B cell (primary cell): ENCODE data around the gene TMEM273. TPM values are rescaled to one million over a fixed set of nuclear protein-coding genes. Genes with fewer than 3 reads are reported as not detected.

Source experiments
- ATAC-seq: fragments of 200-7000 bp; cut with Tn5 transposase; one replicate; pipeline ENCODE4 v1.10.0; 2021; ENCODE audit warnings: low read depth, mild to moderate bottlenecking, moderate number of reproducible peaks, moderate library complexity
- CTCF ChIA-PET: fragments of 350-600 bp; sonication (Branson Sonifier 250); formaldehyde crosslinking; loops from one replicate; lab custom pipeline; 2021; ENCODE audit warnings: antibody characterized with exemption, inconsistent platforms; lab: Charles Lee
- POLR2A ChIA-PET: fragments of 350-600 bp; sonication (Branson Sonifier 250); formaldehyde crosslinking; loops from one replicate; lab custom pipeline; 2021; ENCODE audit warnings: antibody characterized with exemption; lab: Charles Lee
- DNase-seq: peaks from one replicate; pipeline ENCODE4 v3.0.0; 2013
- H2AFZ ChIP-seq: 2 replicates; pipeline ENCODE4 v1.6.1; 2012; ENCODE audit warnings: mild to moderate bottlenecking, low read depth, low read length; ENCODE audit not compliant: insufficient read depth, poor library complexity, severe bottlenecking
- H3K27ac ChIP-seq, 2 donors: 1 replicate in 1 of 2; 2 replicates in 1 of 2; pipeline ENCODE4 v1.5.1; 2012 to 2013; ENCODE audit warnings: low read length in 2 of 2, mild to moderate bottlenecking in 2 of 2, moderate library complexity in 1 of 2
- H3K27me3 ChIP-seq, 4 experiments: fragments of 200-600 bp in 1 of 4; sonication (generic) in 1 of 4; replicated peaks in 1 of 4; 1 replicate in 2 of 4; 2 replicates in 2 of 4; pipeline versions ENCODE4 v1.6.1 to v1.7.0; 2013 to 2016; ENCODE audit warnings: low read length in 3 of 4, mild to moderate bottlenecking in 2 of 4, mixed read lengths in 1 of 4, moderate library complexity in 1 of 4; ENCODE audit not compliant: insufficient read depth in 4 of 4, control insufficient read depth in 3 of 4; ENCODE audit errors: control extremely low read depth in 1 of 4
- H3K36me3 ChIP-seq, 2 experiments: replicated peaks in 1 of 2; 1 replicate in 1 of 2; 2 replicates in 1 of 2; pipeline versions ENCODE4 v1.6.1 to v1.7.1; 2013; ENCODE audit warnings: low read length in 1 of 2; ENCODE audit not compliant: insufficient read depth in 2 of 2, control insufficient read depth in 1 of 2; ENCODE audit errors: control extremely low read depth in 1 of 2, extremely low read depth in 1 of 2
- H3K4me1 ChIP-seq, 2 donors: fragments of 200-600 bp in 1 of 2; sonication (generic) in 1 of 2; 1 replicate in 1 of 2; 2 replicates in 1 of 2; pipeline versions ENCODE4 v1.5.1 to v1.6.1; 2013 to 2017; ENCODE audit warnings: low read length in 2 of 2; ENCODE audit not compliant: control insufficient read depth in 2 of 2, insufficient read depth in 2 of 2
- H3K4me2 ChIP-seq: replicated peaks from 2 replicates; pipeline ENCODE3; 2012; ENCODE audit warnings: mild to moderate bottlenecking, low read depth, low read length; ENCODE audit not compliant: poor library complexity, severe bottlenecking
- H3K4me3 ChIP-seq, 5 experiments: fragments of 200-600 bp in 1 of 5; sonication (generic) in 1 of 5; 1 replicate in 3 of 5; 2 replicates in 2 of 5; pipeline versions ENCODE4 v1.5.1 to v1.7.0; 2011 to 2016; ENCODE audit warnings: low read length in 4 of 5, mild to moderate bottlenecking in 4 of 5, low read depth in 2 of 5, control low read depth in 1 of 5, moderate library complexity in 1 of 5; ENCODE audit not compliant: insufficient read depth in 1 of 5; ENCODE audit errors: control extremely low read depth in 1 of 5, extremely low read depth in 1 of 5
- H3K79me2 ChIP-seq: fragments of 200-600 bp; sonication (generic); one replicate; pipeline ENCODE4 v1.6.0; 2016; ENCODE audit warnings: low read length; ENCODE audit not compliant: control insufficient read depth, insufficient read depth
- H3K9ac ChIP-seq: fragments of 200-600 bp; sonication (generic); 2 replicates; pipeline ENCODE4 v1.6.1; 2017; ENCODE audit warnings: mild to moderate bottlenecking, low read length, moderate library complexity
- H3K9me3 ChIP-seq, 3 donors: one replicate each; pipeline versions ENCODE4 v1.6.1 to v1.7.1; 2013; ENCODE audit warnings: low read length in 2 of 3; ENCODE audit not compliant: control insufficient read depth in 2 of 3, insufficient read depth in 1 of 3; ENCODE audit errors: control extremely low read depth in 1 of 3
- H4K20me1 ChIP-seq: 2 replicates; pipeline ENCODE4 v1.6.0; 2012; ENCODE audit warnings: mild to moderate bottlenecking, low read length; ENCODE audit not compliant: insufficient read depth, control insufficient read depth, poor library complexity, severe bottlenecking
- H3K27ac Mint-ChIP-seq: one replicate; pipeline ENCODE4 v1.8.0; 2021; ENCODE audit warnings: mixed read lengths
- H3K27me3 Mint-ChIP-seq: one replicate; pipeline ENCODE4 v1.8.0; 2021; ENCODE audit warnings: mixed read lengths
- H3K4me1 Mint-ChIP-seq: one replicate; pipeline ENCODE4 v1.8.0; 2021; ENCODE audit warnings: mixed read lengths
- H3K4me3 Mint-ChIP-seq: one replicate; pipeline ENCODE4 v1.8.0; 2021; ENCODE audit warnings: mixed read lengths
- H3K9me3 Mint-ChIP-seq: one replicate; pipeline ENCODE4 v1.8.0; 2022; ENCODE audit warnings: mixed read lengths; ENCODE audit not compliant: insufficient read depth
- EZH2 ChIP-seq: IDR thresholded peaks from 2 replicates; pipeline ENCODE4 v1.6.1; 2012; ENCODE audit warnings: borderline replicate concordance, low read depth, mild to moderate bottlenecking, moderate library complexity, low read length; ENCODE audit not compliant: insufficient read depth, poor library complexity, severe bottlenecking
- WGBS: methylation state at CpG from one replicate; pipeline ENCODE4 v1.1.5; 2013; ENCODE audit warnings: missing lambda C conversion rate; ENCODE audit not compliant: insufficient coverage; 5-methylcytosine and 5-hydroxymethylcytosine counted together
- intact Hi-C: fragments of 100-400 bp; cut with micrococcal nuclease; formaldehyde crosslinking; loops from one replicate; pipeline ENCODE4 v1.10.0; 2022
- polyA plus RNA-seq: library from polyadenylated mRNA; depleted of rRNA; stranded (reverse); fragments of >200 nt; gene quantifications from 2 replicates; pipeline ENCODE4 v1.2.3, GENCODE V29; 2012
- total RNA-seq, 2 donors: library from RNA; stranded (reverse); fragments of 120-200 nt in 1 of 2; gene quantifications; 1 replicate in 1 of 2; 2 replicates in 1 of 2; pipeline versions ENCODE4 v1.2.3 to v1.2.4, GENCODE V29; 2013 to 2022
- TF ChIP-seq, protein P1 (sequence below): fragments of 200-600 bp; IDR thresholded peaks from one replicate; pipeline ENCODE4 v1.8.0; 2022; ENCODE audit warnings: antibody characterized with exemption, mild to moderate bottlenecking

Gene TMEM273
- total and polyA plus RNA-seq, 2 donors (not counting 1 experiment from before 2014, with no cell fraction given), result 36.0 to 36.4 TPM

DNA sequence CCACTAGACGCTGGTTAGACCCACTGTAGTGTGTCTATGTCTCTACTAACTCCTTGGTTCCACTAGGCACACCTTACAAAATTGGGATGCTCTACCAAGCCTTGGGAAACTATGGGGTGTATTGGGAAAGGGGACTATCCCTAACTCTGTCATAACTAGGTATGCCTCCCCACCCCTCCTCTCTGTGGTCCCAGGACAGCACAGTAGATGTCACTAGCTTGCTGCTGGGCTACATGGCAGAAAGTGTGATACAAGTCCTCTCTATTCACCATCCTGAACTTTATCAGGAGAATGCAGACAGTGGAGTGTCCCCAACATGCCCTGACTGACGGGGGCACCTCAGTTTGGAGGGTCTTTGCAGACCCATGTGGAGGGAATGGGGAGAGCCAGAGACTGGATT lies 30.3 kb upstream of the TMEM273 start:
- no peak for ATAC-seq
- peaks cover 30% of the 10 kb centered on the region for H3K27me3 Mint-ChIP-seq
- Histone ChIP-seq H3K36me3 (no peaks in the 10 kb centered on the region), H3K9ac (no peak overlapping the region), H3K4me2 (no peak overlapping the region), H3K79me2 (no peaks in the 10 kb centered on the region), H3K4me3 (no peak overlapping the region), H3K9me3 (peaks cover 0 to 6% (median 0%) of the 10 kb centered on the region in 3 donors), H4K20me1 (no peaks in the 10 kb centered on the region), H3K4me1 (no peaks in the 10 kb centered on the region), H3K27me3 (peaks cover 0 to 6% (median 0%) of the 10 kb centered on the region in 4 experiments), H3K27ac (no peak overlapping the region), H2AFZ (no peak overlapping the region)
- no peak overlapping the region for H3K4me3 Mint-ChIP-seq
- no peak for TF ChIP-seq EZH2
- TF ChIP-seq, protein P1, sequence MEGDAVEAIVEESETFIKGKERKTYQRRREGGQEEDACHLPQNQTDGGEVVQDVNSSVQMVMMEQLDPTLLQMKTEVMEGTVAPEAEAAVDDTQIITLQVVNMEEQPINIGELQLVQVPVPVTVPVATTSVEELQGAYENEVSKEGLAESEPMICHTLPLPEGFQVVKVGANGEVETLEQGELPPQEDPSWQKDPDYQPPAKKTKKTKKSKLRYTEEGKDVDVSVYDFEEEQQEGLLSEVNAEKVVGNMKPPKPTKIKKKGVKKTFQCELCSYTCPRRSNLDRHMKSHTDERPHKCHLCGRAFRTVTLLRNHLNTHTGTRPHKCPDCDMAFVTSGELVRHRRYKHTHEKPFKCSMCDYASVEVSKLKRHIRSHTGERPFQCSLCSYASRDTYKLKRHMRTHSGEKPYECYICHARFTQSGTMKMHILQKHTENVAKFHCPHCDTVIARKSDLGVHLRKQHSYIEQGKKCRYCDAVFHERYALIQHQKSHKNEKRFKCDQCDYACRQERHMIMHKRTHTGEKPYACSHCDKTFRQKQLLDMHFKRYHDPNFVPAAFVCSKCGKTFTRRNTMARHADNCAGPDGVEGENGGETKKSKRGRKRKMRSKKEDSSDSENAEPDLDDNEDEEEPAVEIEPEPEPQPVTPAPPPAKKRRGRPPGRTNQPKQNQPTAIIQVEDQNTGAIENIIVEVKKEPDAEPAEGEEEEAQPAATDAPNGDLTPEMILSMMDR, result no peak
- ChIA-PET CTCF (no interaction called here), POLR2A (no interaction called here)
- no peaks in the 10 kb centered on the region for H3K9me3 Mint-ChIP-seq
- peaks cover 3% of the 10 kb centered on the region for H3K4me1 Mint-ChIP-seq
- no peak for DNase-seq
- no peak overlapping the region for H3K27ac Mint-ChIP-seq
- 67% methylated on average over 1 of the region's 2 CpGs for WGBS
- intact Hi-C loops, result no loop called here

DNA sequence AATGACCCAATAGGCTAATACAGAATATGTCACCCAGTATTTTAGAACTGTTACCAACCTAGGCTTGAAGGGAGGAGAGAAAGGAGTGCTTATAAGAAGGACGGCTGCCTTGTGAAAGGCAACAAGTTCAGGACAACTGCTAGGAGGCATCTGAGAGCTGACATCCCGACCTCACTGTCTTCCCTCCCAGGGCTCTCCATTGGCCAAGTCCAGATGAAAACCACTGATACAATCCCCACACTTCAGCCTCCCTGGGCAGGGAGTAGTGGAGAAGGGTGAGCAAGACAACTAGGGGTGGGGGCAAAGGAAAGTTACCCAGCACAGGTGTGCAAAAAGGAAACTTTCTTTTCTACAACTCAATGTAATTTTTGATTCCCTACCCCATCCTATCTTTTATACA lies 29.5 kb upstream of the TMEM273 start:
- Histone ChIP-seq H3K4me3 (no peak overlapping the region), H3K9me3 (no peaks in the 10 kb centered on the region), H4K20me1 (no peaks in the 10 kb centered on the region), H3K79me2 (no peaks in the 10 kb centered on the region), H3K4me2 (no peak overlapping the region), H3K4me1 (no peaks in the 10 kb centered on the region), H3K36me3 (no peaks in the 10 kb centered on the region), H3K27me3 (peaks cover 0 to 6% (median 0%) of the 10 kb centered on the region in 4 experiments), H3K27ac (no peak overlapping the region), H2AFZ (no peak overlapping the region), H3K9ac (no peak overlapping the region)
- TF ChIP-seq EZH2, result no peak
- TF ChIP-seq, protein P1, result no peak
- WGBS, result no CpG with 5 or more reads among the region's 2 CpGs
- Mint-ChIP-seq H3K27me3 (peaks cover 35% of the 10 kb centered on the region), H3K4me1 (peaks cover 6% of the 10 kb centered on the region), H3K9me3 (no peaks in the 10 kb centered on the region), H3K4me3 (no peak overlapping the region), H3K27ac (no peak overlapping the region)
- DNase-seq (no peak), ATAC-seq (no peak)
- ChIA-PET POLR2A (no interaction called here), CTCF (interaction anchor here (0.5 kb wide), 1 partner anchor 64 kb away, joined by 3 read pairs; no protein-coding TSS in a partner anchor)
- intact Hi-C loops, result no loop called here
